ENCODE data around the gene GAPDH.
"Not testable (repeated sequence)": the region's sequence is repeated elsewhere in the genome, so short reads cannot be mapped to it uniquely, and the experiment has no call there.

Gene GAPDH

GRCh38 chr12:6533923-6534694 lies at the start of gene GAPDH:
Gene GAPDH (plus strand): TSS chr12:6534517. CDS start chr12:6534833, 316 bp downstream.
- in situ Hi-C loops (cut with HindIII; ENCODE audit: low sequenced_read_pairs): no loop called here

GRCh38 chr12:6488240-6488639 lies 46.1 kb upstream of the GAPDH start:
- in situ Hi-C loops (cut with HindIII; ENCODE audit: low sequenced_read_pairs): no loop called here

- in situ Hi-C loops (cut with HindIII; ENCODE audit: low sequenced_read_pairs): no loop called here
Observed at GRCh38 chr12:6489449-6489848, 44.9 kb upstream of the GAPDH start.

- in situ Hi-C loops (cut with HindIII; ENCODE audit: low sequenced_read_pairs): not testable (repeated sequence)
Observed at GRCh38 chr12:6490673-6491072, 43.6 kb upstream of the GAPDH start.

- in situ Hi-C loops (cut with HindIII; ENCODE audit: low sequenced_read_pairs): no loop called here
Observed at GRCh38 chr12:6492838-6493496, 41.4 kb upstream of the GAPDH start, which contains the start of gene MRPL51. Gene MRPL51 (minus strand): TSS chr12:6493262. CDS start chr12:6493136, 126 bp downstream.

GRCh38 chr12:6493497-6494257 lies 40.6 kb upstream of the GAPDH start, which contains the start of gene NCAPD2:
Gene NCAPD2 (plus strand): TSS chr12:6494102. CDS start chr12:6495099, 997 bp downstream.
- in situ Hi-C loops (cut with HindIII; ENCODE audit: low sequenced_read_pairs): no loop called here

GRCh38 chr12:6494258-6494743 lies 40.0 kb upstream of the GAPDH start:
- in situ Hi-C loops (cut with HindIII; ENCODE audit: low sequenced_read_pairs): no loop called here

GRCh38 chr12:6494968-6495367 lies 39.3 kb upstream of the GAPDH start:
- in situ Hi-C loops (cut with HindIII; ENCODE audit: low sequenced_read_pairs): no loop called here

- in situ Hi-C loops (cut with HindIII; ENCODE audit: low sequenced_read_pairs): not testable (repeated sequence)
Observed at GRCh38 chr12:6497291-6497690, 37.0 kb upstream of the GAPDH start.

GRCh38 chr12:6500466-6500865 lies 33.9 kb upstream of the GAPDH start:
- in situ Hi-C loops (cut with HindIII; ENCODE audit: low sequenced_read_pairs): no loop called here

GRCh38 chr12:6507102-6507998 lies 27.0 kb upstream of the GAPDH start:
- in situ Hi-C loops (cut with HindIII; ENCODE audit: low sequenced_read_pairs): no loop called here

- in situ Hi-C loops (cut with HindIII; ENCODE audit: low sequenced_read_pairs): no loop called here
Observed at GRCh38 chr12:6508087-6508486, 26.2 kb upstream of the GAPDH start.

- in situ Hi-C loops (cut with HindIII; ENCODE audit: low sequenced_read_pairs): no loop called here
Observed at GRCh38 chr12:6520186-6520585, 14.1 kb upstream of the GAPDH start.

- in situ Hi-C loops (cut with HindIII; ENCODE audit: low sequenced_read_pairs): no loop called here
Observed at GRCh38 chr12:6522193-6522592, 12.1 kb upstream of the GAPDH start.

GRCh38 chr12:6523708-6524107 lies 10.6 kb upstream of the GAPDH start:
- in situ Hi-C loops (cut with HindIII; ENCODE audit: low sequenced_read_pairs): no loop called here

GRCh38 chr12:6524648-6525047 lies 9.7 kb upstream of the GAPDH start:
- in situ Hi-C loops (cut with HindIII; ENCODE audit: low sequenced_read_pairs): no loop called here

GRCh38 chr12:6526201-6526600 lies 8.1 kb upstream of the GAPDH start:
- in situ Hi-C loops (cut with HindIII; ENCODE audit: low sequenced_read_pairs): no loop called here

- in situ Hi-C loops (cut with HindIII; ENCODE audit: low sequenced_read_pairs): no loop called here
Observed at GRCh38 chr12:6526766-6527525, 7.4 kb upstream of the GAPDH start.

GRCh38 chr12:6527711-6528110 lies 6.6 kb upstream of the GAPDH start:
- in situ Hi-C loops (cut with HindIII; ENCODE audit: low sequenced_read_pairs): no loop called here

All from DLD1 (cell line).